Neutrophil (primary cell): Measurements from ENCODE around the gene VWA2.

Experiments used
- H3K27ac ChIP-seq: fragments of 200-600 bp; sonication (generic); 2 replicates; pipeline ENCODE4 v1.5.1; 2016; ENCODE audit warnings: mild to moderate bottlenecking, moderate library complexity
- H3K27me3 ChIP-seq: fragments of 200-600 bp; sonication (generic); 2 replicates; pipeline ENCODE4 v1.6.0; 2016; ENCODE audit warnings: mild to moderate bottlenecking
- H3K36me3 ChIP-seq: fragments of 200-600 bp; sonication (generic); 2 replicates; pipeline ENCODE4 v1.5.1; 2017
- H3K4me1 ChIP-seq, 2 experiments: fragments of 200-600 bp in 1 of 2; sonication (generic) in 1 of 2; 1 replicate in 1 of 2; 2 replicates in 1 of 2; pipeline versions ENCODE4 v1.5.1 to v1.6.1; 2013 to 2016; ENCODE audit warnings: low read depth in 1 of 2, low read length in 1 of 2, mild to moderate bottlenecking in 1 of 2, moderate library complexity in 1 of 2; ENCODE audit not compliant: control insufficient read depth in 1 of 2, insufficient read depth in 1 of 2
- H3K4me3 ChIP-seq, 2 experiments: fragments of 200-600 bp in 1 of 2; sonication (generic) in 1 of 2; 1 replicate in 1 of 2; 2 replicates in 1 of 2; pipeline ENCODE4 v1.5.1; 2013 to 2016; ENCODE audit warnings: low read depth in 1 of 2, low read length in 1 of 2, mild to moderate bottlenecking in 1 of 2, moderate library complexity in 1 of 2
- H3K9me3 ChIP-seq: fragments of 200-600 bp; sonication (generic); 2 replicates; pipeline ENCODE4 v1.5.1; 2016
- CTCF ChIP-seq: fragments of 200-600 bp; sonication (generic); IDR thresholded peaks from 2 replicates; pipeline ENCODE4 v1.5.1; 2016; ENCODE audit warnings: antibody characterized with exemption

The VWA2 gene

GRCh38 chr10:114246679-114247305, 7.7 kb downstream of the VWA2 start:
- H3K27me3 ChIP-seq, result peaks cover 38% of the 10 kb centered on the region
- no peaks in the 10 kb centered on the region for H3K4me1 ChIP-seq
- TF ChIP-seq CTCF, result no peak
- H3K4me3 ChIP-seq, result no peak overlapping the region
- no peaks in the 10 kb centered on the region for H3K9me3 ChIP-seq
- H3K27ac ChIP-seq, result no peak overlapping the region
- no peaks in the 10 kb centered on the region for H3K36me3 ChIP-seq

- Histone ChIP-seq H3K27me3 (peaks cover 3% of the 10 kb centered on the region), H3K27ac (no peak overlapping the region), H3K36me3 (no peaks in the 10 kb centered on the region), H3K4me1 (no peaks in the 10 kb centered on the region), H3K9me3 (no peaks in the 10 kb centered on the region), H3K4me3 (no peak overlapping the region)
- no peak for TF ChIP-seq CTCF
Observed at GRCh38 chr10:114250236-114250635, 11.2 kb downstream of the VWA2 start.

- Histone ChIP-seq H3K36me3 (no peaks in the 10 kb centered on the region), H3K9me3 (no peaks in the 10 kb centered on the region), H3K27ac (no peak overlapping the region), H3K4me1 (no peaks in the 10 kb centered on the region), H3K4me3 (no peak overlapping the region), H3K27me3 (no peaks in the 10 kb centered on the region)
- TF ChIP-seq CTCF, result no peak
Observed at GRCh38 chr10:114250716-114251115, 11.7 kb downstream of the VWA2 start.

GRCh38 chr10:114252092-114252491, 13.0 kb downstream of the VWA2 start:
- no peaks in the 10 kb centered on the region for H3K27me3 ChIP-seq
- TF ChIP-seq CTCF, result no peak
- H3K9me3 ChIP-seq, result no peaks in the 10 kb centered on the region

GRCh38 chr10:114252883-114253282, 13.8 kb downstream of the VWA2 start:
- Histone ChIP-seq H3K27me3 (no peaks in the 10 kb centered on the region), H3K9me3 (no peaks in the 10 kb centered on the region), H3K36me3 (no peaks in the 10 kb centered on the region), H3K4me3 (no peak overlapping the region), H3K27ac (no peak overlapping the region), H3K4me1 (no peaks in the 10 kb centered on the region)
- no peak for TF ChIP-seq CTCF

More at GRCh38 chr10:114252092-114252491, 13.0 kb downstream of the VWA2 start:
- no peaks in the 10 kb centered on the region for H3K4me1 ChIP-seq
- H3K27ac ChIP-seq, result no peak overlapping the region
- no peaks in the 10 kb centered on the region for H3K36me3 ChIP-seq
- no peak overlapping the region for H3K4me3 ChIP-seq

- Histone ChIP-seq H3K9me3 (no peaks in the 10 kb centered on the region), H3K27me3 (no peaks in the 10 kb centered on the region)
- TF ChIP-seq CTCF, result no peak
Observed at GRCh38 chr10:114255227-114255626, 16.2 kb downstream of the VWA2 start.

More at GRCh38 chr10:114255227-114255626, 16.2 kb downstream of the VWA2 start:
- Histone ChIP-seq H3K4me1 (no peaks in the 10 kb centered on the region), H3K27ac (no peak overlapping the region), H3K4me3 (no peak overlapping the region), H3K36me3 (no peaks in the 10 kb centered on the region)
